ENCODE data around the gene ATP2C2. TPM values are rescaled to one million over a fixed set of nuclear protein-coding genes. Genes with fewer than 3 reads are reported as not detected.

Gene ATP2C2
- total and polyA plus RNA-seq, 2 donors (not counting 1 experiment from before 2014, with no cell fraction given): not detected

- H3K4me3 Mint-ChIP-seq: no peak overlapping the region
- Histone ChIP-seq H3K4me2 (replicated peaks; ENCODE audit: low read depth, low read length, poor library complexity, severe bottlenecking) (no peak overlapping the region), H3K9ac (ENCODE audit: low read length) (no peak overlapping the region), H3K4me3 (ENCODE audit: control extremely low read depth in 1 of 5, extremely low read depth in 1 of 5, insufficient read depth in 1 of 5, low read depth in 2 of 5, low read length in 4 of 5) (no peak overlapping the region), H3K27ac (ENCODE audit: low read length in 2 of 2) (no peak overlapping the region), H2AFZ (ENCODE audit: insufficient read depth, low read depth, low read length, poor library complexity, severe bottlenecking) (no peak overlapping the region), H3K4me1 (ENCODE audit: control insufficient read depth in 2 of 2, insufficient read depth in 2 of 2, low read length in 2 of 2) (no peaks in the 10 kb centered on the region), H3K79me2 (ENCODE audit: control insufficient read depth, insufficient read depth, low read length) (no peaks in the 10 kb centered on the region), H3K27me3 (replicated peaks in 1 of 4; ENCODE audit: control extremely low read depth in 1 of 4, control insufficient read depth in 3 of 4, insufficient read depth in 4 of 4, low read length in 3 of 4) (no peaks in the 10 kb centered on the region), H4K20me1 (ENCODE audit: control insufficient read depth, insufficient read depth, low read length, poor library complexity, severe bottlenecking) (no peaks in the 10 kb centered on the region), H3K9me3 (ENCODE audit: control extremely low read depth in 1 of 3, control insufficient read depth in 2 of 3, insufficient read depth in 1 of 3, low read length in 2 of 3) (peaks cover 0 to 10% (median 0%) of the 10 kb centered on the region in 3 donors), H3K36me3 (replicated peaks in 1 of 2; ENCODE audit: control extremely low read depth in 1 of 2, control insufficient read depth in 1 of 2, extremely low read depth in 1 of 2, insufficient read depth in 2 of 2, low read length in 1 of 2) (no peaks in the 10 kb centered on the region)
- H3K9me3 Mint-ChIP-seq (ENCODE audit: insufficient read depth): no peaks in the 10 kb centered on the region
- H3K4me1 Mint-ChIP-seq: no peaks in the 10 kb centered on the region
- intact Hi-C loops (cut with micrococcal nuclease): no loop called here
- H3K27me3 Mint-ChIP-seq: peaks cover 24% of the 10 kb centered on the region
- ChIA-PET CTCF (no interaction called here), POLR2A (no interaction called here)
- 80% methylated on average over 12 of the region's 13 CpGs for WGBS (ENCODE audit: insufficient coverage)
- DNase-seq: no peak
- no peak overlapping the region for H3K27ac Mint-ChIP-seq
- TF ChIP-seq CTCF (IDR thresholded peaks at IDR 0.05) (no peak), EZH2 (IDR thresholded peaks at IDR 0.05; ENCODE audit: borderline replicate concordance, insufficient read depth, low read depth, low read length, poor library complexity, severe bottlenecking) (no peak)
- ATAC-seq (ENCODE audit: low read depth): no peak
These were observed 40.3 kb upstream of the ATP2C2 start for GRCh38 chr16:84327926-84328505.

- H3K79me2 ChIP-seq (ENCODE audit: control insufficient read depth, insufficient read depth, low read length): no peaks in the 10 kb centered on the region
- POLR2A ChIA-PET: no interaction called here
- CTCF ChIA-PET: no interaction called here
- ATAC-seq (ENCODE audit: low read depth): no peak
- H3K27ac ChIP-seq (ENCODE audit: low read length in 2 of 2): no peak overlapping the region
- Mint-ChIP-seq H3K4me3 (no peak overlapping the region), H3K9me3 (ENCODE audit: insufficient read depth) (no peaks in the 10 kb centered on the region), H3K4me1 (no peaks in the 10 kb centered on the region), H3K27me3 (peaks cover 27% of the 10 kb centered on the region), H3K27ac (no peak overlapping the region)
- no peaks in the 10 kb centered on the region for H3K27me3 ChIP-seq (replicated peaks in 1 of 4; ENCODE audit: control extremely low read depth in 1 of 4, control insufficient read depth in 3 of 4, insufficient read depth in 4 of 4, low read length in 3 of 4)
- no peaks in the 10 kb centered on the region for H3K36me3 ChIP-seq (replicated peaks in 1 of 2; ENCODE audit: control extremely low read depth in 1 of 2, control insufficient read depth in 1 of 2, extremely low read depth in 1 of 2, insufficient read depth in 2 of 2, low read length in 1 of 2)
- WGBS (ENCODE audit: insufficient coverage): 93% methylated on average over 7 of the region's 8 CpGs
- intact Hi-C loops (cut with micrococcal nuclease): no loop called here
- H2AFZ ChIP-seq (ENCODE audit: insufficient read depth, low read depth, low read length, poor library complexity, severe bottlenecking): no peak overlapping the region
- no peaks in the 10 kb centered on the region for H3K4me1 ChIP-seq (ENCODE audit: control insufficient read depth in 2 of 2, insufficient read depth in 2 of 2, low read length in 2 of 2)
- no peaks in the 10 kb centered on the region for H4K20me1 ChIP-seq (ENCODE audit: control insufficient read depth, insufficient read depth, low read length, poor library complexity, severe bottlenecking)
- no peak overlapping the region for H3K4me2 ChIP-seq (replicated peaks; ENCODE audit: low read depth, low read length, poor library complexity, severe bottlenecking)
- TF ChIP-seq CTCF (IDR thresholded peaks at IDR 0.05) (no peak), EZH2 (IDR thresholded peaks at IDR 0.05; ENCODE audit: borderline replicate concordance, insufficient read depth, low read depth, low read length, poor library complexity, severe bottlenecking) (no peak)
- no peak for DNase-seq
- H3K9me3 ChIP-seq (ENCODE audit: control extremely low read depth in 1 of 3, control insufficient read depth in 2 of 3, insufficient read depth in 1 of 3, low read length in 2 of 3): peaks cover 0 to 12% (median 0%) of the 10 kb centered on the region in 3 donors
- no peak overlapping the region for H3K4me3 ChIP-seq (ENCODE audit: control extremely low read depth in 1 of 5, extremely low read depth in 1 of 5, insufficient read depth in 1 of 5, low read depth in 2 of 5, low read length in 4 of 5)
- H3K9ac ChIP-seq (ENCODE audit: low read length): no peak overlapping the region
These were observed 39.3 kb upstream of the ATP2C2 start for GRCh38 chr16:84329016-84329415.

Data from B cell (primary cell).